Stimulated activated CD4-positive, alpha-beta T cell treated with anti-CD3 and anti-CD28 coated beads, Interleukin-15, amount 100 ng/mL, for 48 hours (primary cell): ENCODE results near the gene SLC25A53.
"Not testable (repeated sequence)": the region's sequence is repeated elsewhere in the genome, so short reads cannot be mapped to it uniquely, and the experiment has no call there.

Source experiments
- DNase-seq, 2 donors: peaks; one replicate each; pipeline ENCODE4 v3.0.0-alpha.2; 2020; ENCODE audit warnings: low read depth in 2 of 2

SLC25A53 gene

DNA sequence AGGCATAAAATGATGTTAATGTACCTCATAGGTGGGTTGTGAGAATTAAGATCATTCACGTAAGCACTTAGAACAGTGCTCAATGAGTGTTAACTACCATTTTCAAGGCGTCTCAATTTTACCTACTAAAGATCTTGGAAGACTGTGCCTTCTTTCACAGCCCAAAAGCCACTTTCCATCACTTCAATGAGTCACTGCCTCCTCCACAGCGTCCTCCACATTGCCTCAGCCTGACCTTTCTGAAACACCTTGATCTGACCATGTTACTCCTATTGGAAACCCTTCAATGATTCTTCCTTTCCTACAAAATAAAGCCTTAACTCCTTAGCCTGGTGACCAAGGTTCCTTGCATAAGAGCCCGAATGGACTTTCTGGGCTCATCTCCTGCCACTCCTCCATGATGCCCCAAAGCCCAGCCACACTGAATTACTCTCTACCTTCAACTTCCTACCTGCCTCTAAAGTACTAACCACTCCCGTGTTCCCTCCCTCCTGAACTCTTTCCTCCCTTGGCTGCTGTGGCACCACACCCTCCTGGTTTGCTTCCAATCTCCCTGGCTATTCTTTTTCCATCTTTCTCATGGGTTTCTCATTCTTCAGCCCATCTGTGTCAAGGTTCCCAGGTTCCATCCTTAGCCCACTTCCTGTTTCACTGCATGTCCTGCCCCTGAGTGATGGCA is 22.1 kb downstream of the SLC25A53 start:
- DNase-seq, result no peak

DNA sequence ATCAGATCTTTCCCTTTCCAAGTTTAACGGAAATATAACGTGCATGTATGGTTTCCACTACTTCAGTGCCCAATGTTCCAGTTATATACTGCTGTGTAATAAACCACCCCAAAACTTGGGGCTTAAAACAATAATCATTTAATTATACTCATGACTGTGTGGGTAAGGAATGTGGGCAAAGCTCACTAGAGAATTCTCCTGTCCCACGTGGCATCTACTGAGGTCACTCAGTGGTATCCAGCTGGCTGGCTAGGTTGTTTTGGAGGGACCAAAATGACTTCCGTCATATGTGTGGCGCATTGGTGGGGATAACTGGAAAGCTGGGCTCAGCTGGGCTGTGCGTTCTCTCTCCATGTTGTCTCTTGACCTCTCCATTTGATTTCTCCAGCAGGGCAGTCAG is 26.0 kb downstream of the SLC25A53 start:
- DNase-seq, result no peak

- no peak for DNase-seq
These were observed 30.0 kb downstream of the SLC25A53 start for GRCh38 chrX:104126856-104127255.

- DNase-seq, result no peak
These were observed 34.0 kb downstream of the SLC25A53 start for GRCh38 chrX:104122829-104123228.

- DNase-seq, result no peak
These were observed 38.0 kb downstream of the SLC25A53 start for GRCh38 chrX:104118765-104119164.

GRCh38 chrX:104117759-104118158 is 39.0 kb downstream of the SLC25A53 start:
- DNase-seq, result no peak

DNA sequence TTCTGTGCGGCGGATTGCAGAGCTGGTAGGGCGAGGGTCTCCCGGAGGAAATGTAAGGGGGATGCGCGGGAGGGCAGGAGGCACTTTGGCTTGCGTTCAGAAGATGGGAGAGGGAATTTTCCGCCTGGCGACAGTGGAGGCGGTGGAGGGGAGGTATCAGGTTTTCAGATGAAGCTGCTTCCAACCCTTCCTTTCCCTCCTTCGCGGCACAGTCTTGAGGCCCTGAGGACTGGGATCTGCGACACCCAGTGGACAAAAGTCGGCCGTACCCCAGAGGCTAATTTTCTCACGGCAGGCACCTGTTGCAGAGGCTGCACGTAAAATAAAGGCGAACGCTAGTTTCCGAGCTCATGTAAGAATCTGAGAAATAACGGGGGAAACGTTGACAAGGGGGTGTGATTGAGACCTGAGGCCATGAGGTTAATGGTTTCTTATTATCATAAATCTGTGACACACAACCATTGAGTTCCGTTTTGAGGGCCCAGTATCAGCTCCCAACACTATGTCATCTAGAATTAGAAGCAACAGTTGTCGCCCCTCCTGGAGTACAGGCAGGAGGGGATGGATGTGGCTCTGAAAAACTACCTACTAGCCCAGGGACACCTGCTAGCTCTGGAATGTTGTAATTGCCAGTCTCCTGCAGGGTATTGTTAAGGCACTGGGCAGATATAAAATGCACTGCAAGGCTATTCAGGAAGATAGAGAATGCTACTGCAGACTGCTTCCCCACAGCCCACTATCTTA is 43.4 kb downstream of the SLC25A53 start:
- DNase-seq, result peak in 1 of 2 donors; percentile 15

DNA sequence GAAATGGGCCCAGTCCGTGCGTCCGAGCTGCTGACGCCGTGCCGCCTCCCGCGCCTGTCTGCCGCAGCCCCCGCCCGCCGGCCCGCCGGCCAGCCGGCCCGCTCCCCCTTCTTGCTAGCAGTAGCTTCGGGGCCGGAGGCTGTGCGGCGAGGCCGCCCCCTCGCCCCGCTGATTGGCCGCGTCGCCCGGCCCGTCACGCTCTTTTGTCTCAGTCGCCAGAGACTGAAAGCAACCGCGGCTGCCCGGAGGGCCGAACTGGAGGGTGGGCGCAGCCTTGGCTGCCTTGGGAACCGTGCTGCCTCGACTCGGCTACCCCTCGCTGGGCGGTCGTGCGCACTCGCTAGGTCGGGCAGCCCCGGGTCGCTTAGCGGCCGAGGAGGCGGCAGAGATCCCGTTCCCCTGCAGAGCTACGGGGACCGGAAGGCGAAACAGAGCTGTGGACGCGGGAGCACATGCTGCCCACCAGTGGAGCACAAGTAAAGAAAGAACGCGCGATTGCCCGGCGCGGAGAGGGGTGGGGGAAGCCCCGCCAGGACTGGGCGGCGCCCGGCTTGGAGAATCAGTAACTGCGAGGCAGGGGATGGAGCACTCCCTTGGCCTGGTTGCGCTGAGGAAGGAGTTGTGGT is 44.4 kb downstream of the SLC25A53 start, which contains the start of gene ZCCHC18:
TSS of gene ZCCHC18 (plus strand) at position 198 of the 626 bp plus-strand sequence. CDS start 1,589 bp downstream, outside the sequence.
- DNase-seq, result no peak

GRCh38 chrX:104110491-104111240 is 46.1 kb downstream of the SLC25A53 start:
- DNase-seq, result not testable (repeated sequence)

- DNase-seq, result no peak
These were observed 47.9 kb downstream of the SLC25A53 start for GRCh38 chrX:104108955-104109354.

GRCh38 chrX:104105330-104106262 is 51.2 kb downstream of the SLC25A53 start:
- no peak for DNase-seq

DNA sequence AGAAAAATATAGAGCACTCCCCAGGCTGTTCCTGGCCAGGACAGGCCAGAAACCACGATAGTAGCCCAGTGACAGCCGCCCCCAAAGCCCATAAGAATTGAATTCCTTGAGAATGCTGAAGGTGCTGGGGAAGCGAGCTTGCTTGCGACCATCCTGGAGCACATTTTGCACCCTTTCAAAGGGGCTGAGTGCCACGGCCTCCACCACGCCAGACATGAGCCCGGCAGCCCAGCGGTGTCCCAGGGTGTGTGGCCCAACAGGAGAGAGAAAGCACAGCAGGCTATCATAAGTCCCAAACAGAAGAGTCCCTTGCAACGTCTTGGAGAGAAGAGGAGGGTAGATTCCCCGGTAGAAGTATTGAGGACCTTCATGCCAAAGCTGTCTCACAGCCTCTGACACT is 52.1 kb downstream of the SLC25A53 start:
- no peak for DNase-seq

GRCh38 chrX:104098919-104099318 is 57.9 kb downstream of the SLC25A53 start:
- no peak for DNase-seq

DNA sequence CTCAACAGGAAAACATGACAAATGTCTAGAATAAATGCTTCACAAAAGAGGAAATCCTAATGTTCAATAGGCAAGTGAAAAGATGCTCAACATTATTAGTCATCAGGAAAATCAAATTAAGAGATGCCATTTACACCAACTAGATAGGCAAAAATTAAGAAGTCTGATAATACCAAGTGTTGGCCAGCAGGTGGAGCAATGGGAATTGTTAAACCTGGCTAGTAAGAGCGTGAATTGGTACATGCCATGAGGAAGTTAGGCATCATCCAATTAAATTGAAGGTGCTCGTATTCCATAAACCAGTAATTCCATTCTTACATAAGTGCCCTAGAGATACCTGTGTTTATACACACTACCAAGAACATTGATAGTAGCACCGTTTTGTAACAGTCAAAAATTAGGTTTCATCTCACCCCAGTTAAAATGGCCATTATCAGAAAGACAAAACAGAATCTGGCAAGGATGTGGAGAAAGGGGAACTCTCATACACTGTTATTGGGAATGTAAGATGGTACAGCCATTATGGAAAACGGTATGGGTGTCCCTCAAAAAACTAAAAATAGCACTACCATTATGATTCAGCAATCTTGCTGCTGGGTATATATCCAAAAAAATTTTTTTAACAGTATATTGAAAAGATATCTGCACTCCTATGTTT is 58.5 kb downstream of the SLC25A53 start:
- DNase-seq, result peak; percentile 2 to 26

GRCh38 chrX:104085919-104086318 is 70.9 kb downstream of the SLC25A53 start:
- DNase-seq, result no peak

DNA sequence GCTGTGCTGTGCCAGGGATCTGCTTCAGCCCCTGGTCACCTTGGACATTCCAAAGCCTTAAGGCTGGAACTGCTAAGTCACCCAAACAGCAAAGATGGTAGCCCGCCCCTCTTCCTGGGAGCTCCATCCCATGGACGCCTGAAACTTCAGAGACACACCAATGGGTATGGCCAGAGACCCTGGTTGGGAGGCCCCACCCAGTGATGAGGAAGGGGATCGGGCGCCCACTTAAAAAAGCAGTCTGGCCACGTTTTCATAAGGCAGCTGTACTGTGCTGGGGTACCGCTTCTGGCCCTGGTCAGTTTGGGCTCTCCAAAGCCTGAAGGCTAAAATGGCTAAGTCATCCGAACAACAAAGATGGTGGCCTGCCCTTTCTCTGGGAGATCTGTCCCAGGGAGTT is 71.3 kb downstream of the SLC25A53 start:
- DNase-seq, result no peak

GRCh38 chrX:104084534-104085277 is 72.1 kb downstream of the SLC25A53 start:
- DNase-seq, result no peak

DNA sequence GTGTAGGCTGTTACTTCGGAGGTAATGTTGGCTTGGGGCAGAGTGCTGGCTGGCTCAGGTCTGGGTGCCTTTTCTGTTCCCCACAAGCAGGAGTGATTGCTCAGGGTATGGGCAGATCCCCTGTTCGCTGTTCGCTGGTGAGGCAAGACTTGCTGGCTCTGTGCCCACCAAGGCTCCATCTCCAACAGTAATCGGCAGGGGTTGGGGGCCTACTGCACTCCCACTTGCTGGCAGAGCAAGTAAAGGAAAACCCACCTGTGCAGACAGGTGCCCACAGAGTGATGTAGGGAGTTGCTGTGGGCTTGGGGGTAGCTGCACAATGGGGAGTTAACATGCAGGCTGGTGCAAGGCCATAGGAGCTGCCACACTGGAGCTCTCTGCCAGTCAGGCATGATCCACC is 72.7 kb downstream of the SLC25A53 start:
- DNase-seq, result no peak

DNA sequence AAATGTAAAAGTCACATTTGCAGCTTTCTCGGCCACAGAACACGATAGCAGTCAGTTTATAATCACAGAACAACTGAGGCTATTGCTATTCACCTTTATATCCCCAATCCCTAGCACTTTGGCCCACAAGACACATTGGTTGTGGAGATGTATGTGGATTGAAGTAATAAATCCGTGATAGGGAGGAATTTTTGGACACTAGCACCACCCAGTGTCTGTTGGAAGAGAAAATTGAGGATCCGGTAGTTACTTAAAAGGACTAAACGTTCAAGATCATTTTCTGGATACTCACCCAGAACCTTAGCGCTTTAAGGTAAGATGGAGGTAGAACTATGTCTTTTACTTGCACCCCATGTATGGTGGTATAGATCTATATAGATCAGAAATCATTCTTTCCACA is 79.0 kb downstream of the SLC25A53 start:
- DNase-seq, result not testable (repeated sequence)
